Gastroesophageal sphincter (tissue), 4 donors: ENCODE measurements around the gene RBFOX2. TPM values are rescaled to one million over a fixed set of nuclear protein-coding genes. Genes with fewer than 3 reads are reported as not detected.
"Not testable (repeated sequence)": the region's sequence is repeated elsewhere in the genome, so short reads cannot be mapped to it uniquely, and the experiment has no call there.

Experiments
- ATAC-seq: fragments of 150-250 bp; one replicate; pipeline ENCODE4 v1.9.1; 2016; ENCODE audit warnings: mild to moderate bottlenecking, moderate library complexity
- H3K27ac ChIP-seq, 4 donors: fragments of 200-600 bp; sonication (generic) in 3 of 4; 1 replicate in 3 of 4; 2 replicates in 1 of 4; pipeline ENCODE4 v1.5.1; 2016 to 2019
- H3K27me3 ChIP-seq: fragments of 200-600 bp; sonication (generic); one replicate; pipeline ENCODE4 v1.5.1; 2019
- H3K36me3 ChIP-seq, 2 donors: fragments of 200-600 bp; sonication (generic); one replicate each; pipeline ENCODE4 v1.5.1; 2019; ENCODE audit warnings: control low read depth in 1 of 2
- H3K4me1 ChIP-seq, 3 donors: fragments of 200-600 bp; sonication (generic); 1 replicate in 2 of 3; 2 replicates in 1 of 3; pipeline ENCODE4 v1.5.1; 2016 to 2019; ENCODE audit warnings: control low read depth in 2 of 3
- H3K4me3 ChIP-seq, 2 donors: fragments of 200-600 bp; sonication (generic); one replicate each; pipeline ENCODE4 v1.5.1; 2019; ENCODE audit warnings: mild to moderate bottlenecking in 1 of 2, moderate library complexity in 1 of 2
- H3K9me3 ChIP-seq, 3 donors: fragments of 200-600 bp; sonication (generic); one replicate each; pipeline ENCODE4 v1.5.1; 2017 to 2019; ENCODE audit warnings: control low read depth in 2 of 3
- CTCF ChIP-seq, 4 experiments: fragments of 200-600 bp in 2 of 4; fragments of 450-650 bp in 2 of 4; sonication (generic) in 1 of 4; IDR thresholded peaks; one replicate each; pipeline ENCODE4 v1.5.1; 2017 to 2019; ENCODE audit warnings: antibody characterized with exemption in 4 of 4, mild to moderate bottlenecking in 2 of 4, moderate library complexity in 2 of 4
- EP300 ChIP-seq: sonication (generic); formaldehyde crosslinking; IDR thresholded peaks from one replicate; pipeline ENCODE4 v1.6.1; 2017; ENCODE audit warnings: antibody characterized with exemption, mild to moderate bottlenecking
- POLR2A ChIP-seq, 2 donors: fragments of 450-650 bp; IDR thresholded peaks; one replicate each; pipeline ENCODE4 v1.6.1; 2017; ENCODE audit warnings: antibody characterized with exemption in 2 of 2, mild to moderate bottlenecking in 2 of 2, moderate library complexity in 1 of 2
- POLR2AphosphoS5 ChIP-seq: sonication (generic); formaldehyde crosslinking; IDR thresholded peaks from one replicate; pipeline ENCODE4 v1.6.1; 2017; ENCODE audit warnings: antibody characterized with exemption
- WGBS, 2 donors: methylation state at CpG; one replicate each; pipeline ENCODE4 v1.1.5; 2018; ENCODE audit warnings: low coverage in 1 of 2; 5-methylcytosine and 5-hydroxymethylcytosine counted together
- total RNA-seq, 4 donors: library from RNA; depleted of rRNA; stranded (reverse); fragments of >200 nt; gene quantifications; one replicate each; pipeline ENCODE4 v1.1.0, GENCODE V29; 2016

RBFOX2 gene
- total RNA-seq, 4 donors from 2014 or later, result 120 to 197 (median 169) TPM

DNA sequence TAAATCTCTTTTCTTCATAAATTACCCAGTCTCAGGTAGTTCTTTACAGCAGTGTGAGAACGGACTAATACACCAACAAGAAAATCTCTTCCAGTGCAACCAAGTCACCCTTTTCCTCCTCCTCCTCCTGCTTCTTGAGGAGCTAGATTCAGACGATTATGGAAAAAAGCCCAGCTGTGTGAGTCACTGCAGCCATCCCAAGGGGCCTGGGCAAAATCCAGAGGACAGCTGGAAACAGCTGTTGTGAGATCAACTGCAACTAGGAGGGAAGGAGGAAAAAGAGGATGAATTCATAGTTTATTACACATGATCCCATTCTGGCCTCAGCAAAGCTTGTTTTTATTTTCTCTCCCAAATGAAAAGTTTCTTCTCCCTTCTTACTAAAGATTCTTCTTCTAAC lies 32.9 kb downstream of the RBFOX2 start:
- peak overlapping the region; percentile 72 to 79 (median 76) for H3K27ac ChIP-seq
- no peaks in the 10 kb centered on the region for H3K36me3 ChIP-seq
- TF ChIP-seq EP300 (no peak), POLR2AphosphoS5 (peak; percentile 93)
- H3K4me1 ChIP-seq, result peaks cover 8 to 75% (median 10%) of the 10 kb centered on the region in 3 donors
- ATAC-seq, result peak; percentile 94
- H3K9me3 ChIP-seq, result no peaks in the 10 kb centered on the region
- H3K4me3 ChIP-seq, result no peak overlapping the region
- 0% methylated on average over 1 of the region's 2 CpGs for WGBS, 2 donors
- H3K27me3 ChIP-seq, result no peaks in the 10 kb centered on the region

DNA sequence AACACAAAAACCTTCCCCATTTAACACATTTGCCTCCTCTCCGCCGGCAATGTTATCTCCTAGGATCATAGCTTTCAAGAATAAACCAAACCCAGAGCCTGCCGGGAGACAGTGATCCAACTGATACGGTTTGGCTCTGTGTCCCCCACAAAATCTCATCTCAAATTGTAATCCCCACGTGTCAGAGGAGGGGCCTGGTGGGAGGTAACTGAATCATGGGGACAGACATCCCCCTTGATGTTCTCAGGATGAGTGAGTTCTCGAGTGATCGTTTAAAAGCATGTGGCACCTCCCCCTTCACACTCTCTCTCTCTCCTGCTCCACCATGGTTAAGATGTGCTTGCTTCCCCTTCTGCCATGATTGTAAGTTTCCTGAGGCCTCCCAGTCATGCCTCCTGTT lies 33.3 kb downstream of the RBFOX2 start:
- TF ChIP-seq EP300 (no peak), POLR2AphosphoS5 (no peak), POLR2A (IDR thresholded peaks at IDR 0.05) (no peak), CTCF (IDR thresholded peaks at IDR 0.05) (no peak)
- peaks cover 8 to 75% (median 10%) of the 10 kb centered on the region in 3 donors for H3K4me1 ChIP-seq
- 15 to 36% methylated on average over 7 of the region's 7 CpGs for WGBS, 2 donors

GRCh38 chr22:35993727-35994126 lies 34.9 kb downstream of the RBFOX2 start:
- H3K27ac ChIP-seq, result peak overlapping the region in 1 of 4 donors; percentile 72
- peaks cover 8 to 86% (median 10%) of the 10 kb centered on the region in 3 donors for H3K4me1 ChIP-seq
- H3K9me3 ChIP-seq, H3K4me3 ChIP-seq, H3K36me3 ChIP-seq, H3K27me3 ChIP-seq, ATAC-seq: not testable (repeated sequence)
- WGBS, 2 donors, result 63 to 92% methylated on average over 3 to 4 of the region's 5 CpGs

More for the DNA sequence above, 33.3 kb downstream of the RBFOX2 start:
- no peaks in the 10 kb centered on the region for H3K9me3 ChIP-seq
- no peaks in the 10 kb centered on the region for H3K27me3 ChIP-seq
- H3K36me3 ChIP-seq, result no peaks in the 10 kb centered on the region
- peak overlapping the region; percentile 49 to 78 (median 73) for H3K27ac ChIP-seq
- ATAC-seq, result peak; percentile 60
- H3K4me3 ChIP-seq, result no peak overlapping the region

GRCh38 chr22:35993048-35993714 lies 35.4 kb downstream of the RBFOX2 start:
- no peak for TF ChIP-seq POLR2AphosphoS5
- TF ChIP-seq EP300, result no peak
- TF ChIP-seq CTCF (IDR thresholded peaks at IDR 0.05), result no peak
- TF ChIP-seq POLR2A (IDR thresholded peaks at IDR 0.05), result no peak
- peak overlapping the region in 1 of 4 donors; percentile 72 for H3K27ac ChIP-seq

GRCh38 chr22:35991168-35991567 lies 37.5 kb downstream of the RBFOX2 start:
- no peak for TF ChIP-seq EP300
- no peak for TF ChIP-seq CTCF (IDR thresholded peaks at IDR 0.05)
- no peak for TF ChIP-seq POLR2AphosphoS5
- no peak for TF ChIP-seq POLR2A (IDR thresholded peaks at IDR 0.05)
- Histone ChIP-seq H3K27me3 (no peaks in the 10 kb centered on the region), H3K4me1 (peaks cover 11 to 92% (median 11%) of the 10 kb centered on the region in 3 donors), H3K27ac (peak overlapping the region in 1 of 4 donors; percentile 31), H3K9me3 (no peaks in the 10 kb centered on the region), H3K4me3 (no peak overlapping the region), H3K36me3 (no peaks in the 10 kb centered on the region)
- no peak for ATAC-seq
- 22 to 27% methylated on average over 2 of the region's 2 CpGs for WGBS, 2 donors

More at GRCh38 chr22:35993048-35993714, 35.4 kb downstream of the RBFOX2 start:
- WGBS, 2 donors, result 84 to 100% methylated on average over 3 of the region's 3 CpGs
- H3K27me3 ChIP-seq, result no peaks in the 10 kb centered on the region
- H3K4me3 ChIP-seq, result no peak overlapping the region
- H3K4me1 ChIP-seq, result peaks cover 8 to 92% (median 10%) of the 10 kb centered on the region in 3 donors
- H3K9me3 ChIP-seq, result no peaks in the 10 kb centered on the region
- no peaks in the 10 kb centered on the region for H3K36me3 ChIP-seq
- ATAC-seq, result no peak

- TF ChIP-seq CTCF (IDR thresholded peaks at IDR 0.05) (no peak), EP300 (no peak), POLR2AphosphoS5 (no peak), POLR2A (IDR thresholded peaks at IDR 0.05) (no peak)
These were observed 40.6 kb downstream of the RBFOX2 start for GRCh38 chr22:35988030-35988429.

More at GRCh38 chr22:35988030-35988429, 40.6 kb downstream of the RBFOX2 start:
- Histone ChIP-seq H3K36me3 (no peaks in the 10 kb centered on the region), H3K4me1 (peaks cover 10 to 97% (median 11%) of the 10 kb centered on the region in 3 donors), H3K4me3 (no peak overlapping the region), H3K27me3 (no peaks in the 10 kb centered on the region), H3K9me3 (no peaks in the 10 kb centered on the region), H3K27ac (no peak overlapping the region)
- 73 to 80% methylated on average over 4 of the region's 4 CpGs for WGBS, 2 donors
- no peak for ATAC-seq
